IMR-90 (cell line): ENCODE data around the gene TNK2. TPM values are rescaled to one million over a fixed set of nuclear protein-coding genes. Genes with fewer than 3 reads are reported as not detected.

ENCODE experiments used
- ATAC-seq: fragments of 200-7000 bp; cut with Tn5 transposase; 2 replicates; pipeline ENCODE4 v1.9.1; 2020; ENCODE audit warnings: low read depth, mild to moderate bottlenecking, moderate library complexity
- BruUV-seq: library from RNA; stranded (reverse); fragments of 400-500 nt; replicated peaks from 2 replicates; lab custom pipeline; 2021; lab: Mats Ljungman, UMichigan
- CTCF ChIA-PET: fragments of 300-600 bp; formaldehyde crosslinking; extraction: SDS; loops from one replicate; lab custom pipeline; 2021; ENCODE audit warnings: antibody characterized with exemption; lab: Yijun Ruan, JAX
- POLR2A ChIA-PET: fragments of 300-600 bp; sonication (Branson Sonifier 250); formaldehyde crosslinking; loops from one replicate; lab custom pipeline; 2022; ENCODE audit warnings: antibody characterized with exemption; ENCODE audit not compliant: unreplicated experiment; lab: Charles Lee
- DNase-seq: peaks from one replicate; pipeline ENCODE4 v3.0.0; 2013
- H2AFZ ChIP-seq: replicated peaks from 2 replicates; pipeline ENCODE3; 2013; ENCODE audit warnings: low read length, mild to moderate bottlenecking; ENCODE audit not compliant: poor library complexity
- H2AK5ac ChIP-seq: 2 replicates; pipeline ENCODE4 v1.6.1; 2013; ENCODE audit warnings: low read depth, low read length, inconsistent platforms
- H2AK9ac ChIP-seq: replicated peaks from 2 replicates; pipeline ENCODE3; 2013; ENCODE audit warnings: mild to moderate bottlenecking, low read depth, low read length, moderate library complexity; ENCODE audit not compliant: poor library complexity
- H2BK120ac ChIP-seq: 2 replicates; pipeline ENCODE4 v1.6.1; 2013; ENCODE audit warnings: low read depth, low read length, inconsistent platforms
- H2BK15ac ChIP-seq: 3 replicates; pipeline ENCODE4 v1.6.1; 2013; ENCODE audit warnings: low read depth, low read length, inconsistent platforms
- H2BK20ac ChIP-seq: 2 replicates; pipeline ENCODE4 v1.6.1; 2013; ENCODE audit warnings: low read depth, mild to moderate bottlenecking, inconsistent platforms, low read length, moderate library complexity
- H2BK5ac ChIP-seq: 2 replicates; pipeline ENCODE4 v1.6.1; 2013; ENCODE audit warnings: mild to moderate bottlenecking, low read depth, low read length, inconsistent platforms; ENCODE audit not compliant: poor library complexity, severe bottlenecking
- H3K14ac ChIP-seq: replicated peaks from 2 replicates; pipeline ENCODE4 v1.6.1; 2013; ENCODE audit warnings: low read depth, low read length, inconsistent platforms
- H3K18ac ChIP-seq: 2 replicates; pipeline ENCODE4 v1.6.1; 2013; ENCODE audit warnings: low read depth, low read length, control low read depth
- H3K23ac ChIP-seq: 2 replicates; pipeline ENCODE4 v1.6.1; 2013; ENCODE audit warnings: low read depth, low read length, inconsistent platforms
- H3K27ac ChIP-seq: 2 replicates; pipeline ENCODE4 v1.5.1; 2013; ENCODE audit warnings: mild to moderate bottlenecking, control low read depth, low read length; ENCODE audit not compliant: insufficient read depth
- H3K27me3 ChIP-seq: 2 replicates; pipeline ENCODE4 v1.6.1; 2013; ENCODE audit warnings: low read length; ENCODE audit not compliant: control insufficient read depth, insufficient read depth
- H3K36me3 ChIP-seq: 2 replicates; pipeline ENCODE4 v1.6.1; 2013; ENCODE audit warnings: low read length, mixed read lengths; ENCODE audit not compliant: control insufficient read depth, insufficient read depth
- H3K4ac ChIP-seq: 2 replicates; pipeline ENCODE4 v1.6.1; 2013; ENCODE audit warnings: low read depth, low read length, inconsistent platforms
- H3K4me1 ChIP-seq: 2 replicates; pipeline ENCODE4 v1.6.1; 2013; ENCODE audit warnings: low read length, mixed read lengths; ENCODE audit not compliant: control insufficient read depth, insufficient read depth
- H3K4me2 ChIP-seq: 2 replicates; pipeline ENCODE4 v1.6.1; 2013; ENCODE audit warnings: low read depth, mild to moderate bottlenecking, control low read depth, low read length, moderate library complexity
- H3K4me3 ChIP-seq: 2 replicates; pipeline ENCODE4 v1.5.1; 2013; ENCODE audit warnings: low read depth, mild to moderate bottlenecking, control low read depth, low read length, moderate library complexity; ENCODE audit not compliant: insufficient read depth
- H3K56ac ChIP-seq: 2 replicates; pipeline ENCODE4 v1.6.1; 2013; ENCODE audit warnings: low read length, inconsistent platforms; ENCODE audit not compliant: insufficient read depth; ENCODE audit errors: extremely low read depth
- H3K79me1 ChIP-seq, 2 experiments: 2 replicates each; pipeline ENCODE4 v1.6.1; 2013; ENCODE audit warnings: low read length in 2 of 2, inconsistent platforms in 1 of 2, low read depth in 1 of 2
- H3K9ac ChIP-seq: 2 replicates; pipeline ENCODE4 v1.6.1; 2013; ENCODE audit warnings: low read depth, low read length, control low read depth
- H3K9me1 ChIP-seq: 2 replicates; pipeline ENCODE4 v1.6.1; 2013; ENCODE audit warnings: low read length, inconsistent platforms; ENCODE audit not compliant: insufficient read depth
- H3K9me3 ChIP-seq: 2 replicates; pipeline ENCODE4 v1.6.1; 2013; ENCODE audit warnings: low read length; ENCODE audit not compliant: control insufficient read depth, insufficient read depth
- H4K20me1 ChIP-seq: 2 replicates; pipeline ENCODE4 v1.6.1; 2013; ENCODE audit warnings: low read length, inconsistent platforms; ENCODE audit not compliant: insufficient read depth
- H4K5ac ChIP-seq: 2 replicates; pipeline ENCODE4 v1.6.1; 2013; ENCODE audit warnings: mild to moderate bottlenecking, low read depth, low read length, control low read depth
- H4K8ac ChIP-seq, 2 experiments: 2 replicates each; pipeline ENCODE4 v1.6.1; 2013; ENCODE audit warnings: low read depth in 2 of 2, low read length in 2 of 2, control low read depth in 1 of 2, inconsistent platforms in 1 of 2
- H4K91ac ChIP-seq: 2 replicates; pipeline ENCODE4 v1.6.1; 2013; ENCODE audit warnings: low read depth, low read length, inconsistent platforms; ENCODE audit not compliant: insufficient read depth
- CEBPB ChIP-seq: IDR thresholded peaks from 2 replicates; pipeline ENCODE4 v1.6.1; 2012; ENCODE audit warnings: low read depth, low read length, improper control_type of control experiment
- CHD1 ChIP-seq: IDR thresholded peaks from 2 replicates; pipeline ENCODE4 v1.6.1; 2012; ENCODE audit warnings: low read depth, low read length, improper control_type of control experiment
- ELK1 ChIP-seq: fragments of 150-350 bp; IDR thresholded peaks from 2 replicates; pipeline ENCODE4 v1.6.1; 2016; ENCODE audit warnings: low read depth, mild to moderate bottlenecking, low read length, moderate library complexity, borderline replicate concordance
- FOS ChIP-seq: fragments of 150-350 bp; IDR thresholded peaks from 2 replicates; pipeline ENCODE4 v1.6.1; 2016; ENCODE audit warnings: low read depth, low read length
- RAD21 ChIP-seq: IDR thresholded peaks from 2 replicates; pipeline ENCODE4 v1.6.1; 2012; ENCODE audit warnings: low read length, improper control_type of control experiment
- RFX5 ChIP-seq: IDR thresholded peaks from 2 replicates; pipeline ENCODE4 v1.8.0; 2012; ENCODE audit warnings: low read depth, mild to moderate bottlenecking, low read length, moderate library complexity
- SMC3 ChIP-seq: fragments of 150-350 bp; IDR thresholded peaks from 2 replicates; pipeline ENCODE4 v1.6.1; 2016; ENCODE audit warnings: low read depth, mild to moderate bottlenecking, antibody characterized with exemption, low read length, moderate library complexity
- USF2 ChIP-seq: fragments of 150-350 bp; IDR thresholded peaks from 2 replicates; pipeline ENCODE4 v1.6.1; 2017; ENCODE audit warnings: mild to moderate bottlenecking, antibody characterized with exemption, low read length, low read depth
- WGBS, 2 experiments: methylation state at CpG; one replicate each; pipeline versions ENCODE4 v1.1.5 to v1.1.7; 2013; ENCODE audit warnings: missing lambda C conversion rate in 2 of 2; ENCODE audit not compliant: insufficient read length in 1 of 2; ENCODE audit errors: extremely low coverage in 2 of 2; 5-methylcytosine and 5-hydroxymethylcytosine counted together
- dilution Hi-C: fragments of 300-500 bp; cut with HindIII; formaldehyde crosslinking; loops from one replicate; pipeline ENCODE4 v1.14.3; 2018; ENCODE audit warnings: low sequenced_read_pairs; ENCODE audit not compliant: unreplicated experiment
- in situ Hi-C: fragments of 300-500 bp; cut with MboI; formaldehyde crosslinking; loops from 3 replicates; pipeline ENCODE4 v1.14.3; 2019; ENCODE audit warnings: low sequenced_read_pairs, inconsistent platforms, mixed read lengths
- intact Hi-C: fragments of 100-400 bp; cut with micrococcal nuclease; formaldehyde crosslinking; loops from 2 replicates; pipeline ENCODE4 v1.10.0; 2022
- polyA plus RNA-seq, 3 experiments: library from polyadenylated mRNA; depleted of rRNA; stranded (reverse); fragments of >200 nt; gene quantifications; 2 replicates each; pipeline ENCODE4 v1.2.3, GENCODE V29; 2012; ENCODE audit warnings: low replicate concordance in 1 of 3
- total RNA-seq: library from RNA; depleted of rRNA; stranded (reverse); fragments of >200 nt; gene quantifications from 2 replicates; pipeline ENCODE4 v1.2.3, GENCODE V29; 2012

Gene TNK2
- total and polyA plus RNA-seq, 2 of the 4 experiments (the other 2 are of a cell fraction) = 2.2 to 13.8 TPM

- Histone ChIP-seq H3K4me1 (no peaks in the 10 kb centered on the region), H2BK20ac (no peak overlapping the region), H2AK5ac (no peak overlapping the region), H3K9me1 (no peaks in the 10 kb centered on the region), H2BK120ac (no peak overlapping the region), H3K27me3 (no peaks in the 10 kb centered on the region), H3K9me3 (no peaks in the 10 kb centered on the region), H3K36me3 (peaks cover 41% of the 10 kb centered on the region), H3K14ac (no peak overlapping the region), H4K5ac (no peak overlapping the region), H3K27ac (no peak overlapping the region), H2AK9ac (no peak overlapping the region), H3K18ac (no peak overlapping the region), H3K79me1 (peaks cover 0 to 9% of the 10 kb centered on the region in 2 experiments; a peak in 1 of 4 replicates), H3K4ac (no peak overlapping the region), H3K9ac (no peak overlapping the region), H4K8ac (no peak overlapping the region), H4K91ac (no peak overlapping the region), H3K4me3 (no peak overlapping the region), H2BK15ac (no peak overlapping the region), H2BK5ac (no peak overlapping the region), H2AFZ (peak overlapping the region; percentile 23), H3K56ac (no peak overlapping the region), H3K4me2 (no peak overlapping the region), H4K20me1 (no peaks in the 10 kb centered on the region), H3K23ac (no peak overlapping the region)
- in situ Hi-C loops (no loop called here), dilution Hi-C loops (no loop called here), intact Hi-C loops (no loop called here)
- no CpG with 5 or more reads among the region's 26 CpGs for WGBS, 2 experiments
- TF ChIP-seq RAD21 (no peak), CHD1 (no peak), ELK1 (no peak), SMC3 (no peak), RFX5 (no peak), FOS (no peak), CEBPB (no peak), USF2 (no peak)
- peak; percentile 31 for DNase-seq
- no TSS peak for BruUV-seq
- POLR2A ChIA-PET = no interaction called here
- ATAC-seq = peak; percentile 33; the same call in 1 of the 2 replicates
- CTCF ChIA-PET = interaction anchor here (0.7 kb wide), 1 partner anchor 20 kb away, joined by 3 read pairs; no protein-coding TSS in a partner anchor
Measured at GRCh38 chr3:195873971-195874370, 34.4 kb downstream of the TNK2 start.
